ENCODE measurements around the gene SYCE3. TPM values are rescaled to one million over a fixed set of nuclear protein-coding genes. Genes with fewer than 3 reads are reported as not detected.

The SYCE3 gene
- total and polyA plus RNA-seq, 2 experiments from 2014 or later, result not detected

DNA sequence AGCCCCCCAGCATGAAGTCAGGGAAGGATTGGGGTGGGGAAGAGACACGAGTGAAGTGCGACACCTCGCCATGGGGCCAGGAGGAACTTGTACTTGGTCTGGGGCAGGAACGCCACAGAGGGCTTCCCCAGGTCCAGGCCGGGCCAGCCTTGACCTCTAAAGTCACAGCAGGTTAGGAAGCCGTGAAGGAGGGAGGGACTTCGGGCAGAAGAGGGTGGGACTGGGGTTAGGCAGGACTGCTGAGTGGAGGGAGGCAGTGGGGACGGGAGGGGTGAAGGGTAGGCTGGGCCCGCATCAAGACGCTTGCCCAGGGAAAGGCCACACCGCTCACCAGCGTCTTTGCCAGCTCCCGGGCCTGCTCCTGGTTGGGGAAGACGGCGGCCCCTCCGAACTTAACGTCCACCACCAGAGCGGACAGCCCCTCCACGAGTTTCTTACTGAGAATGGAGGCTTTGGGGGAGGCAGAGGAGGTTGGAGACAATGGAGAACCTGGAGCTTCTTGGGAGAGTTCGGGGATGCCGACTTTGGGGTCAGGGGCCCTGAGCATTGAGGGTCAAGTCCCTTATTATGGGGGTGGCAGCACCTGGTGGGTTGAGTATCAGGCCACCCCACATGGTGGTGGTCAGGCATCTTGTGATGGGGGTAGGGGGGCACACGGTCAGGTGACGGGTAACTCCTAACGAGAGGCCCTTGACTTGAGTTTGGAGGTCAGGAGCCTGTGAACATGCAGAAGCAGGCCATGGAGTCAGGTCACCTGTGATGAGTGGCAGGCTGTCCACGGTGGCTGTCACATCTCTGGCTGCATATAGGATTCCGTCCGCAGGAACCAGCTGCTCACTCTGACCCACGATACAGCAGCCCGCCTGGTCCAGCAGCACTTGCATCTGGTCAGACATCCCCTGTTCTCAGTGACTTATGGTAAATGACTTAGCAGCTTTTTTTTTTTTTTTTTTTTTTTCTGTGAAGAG, 35.6 kb downstream of the SYCE3 start:
- peaks cover 56% of the 10 kb centered on the region for H3K27me3 ChIP-seq (ENCODE audit: insufficient read depth)
- peaks cover 4% of the 10 kb centered on the region; the same call in 1 of the 2 replicates for H3K4me1 ChIP-seq (ENCODE audit: insufficient read depth)
- Mint-ChIP-seq H3K4me3 (peak overlapping the region; percentile 68), H3K9me3 (peaks cover 4% of the 10 kb centered on the region; the same call in 2 of the 3 replicates), H3K36me3 (ENCODE audit: low read depth) (peaks cover 9% of the 10 kb centered on the region), H3K27ac (no peak overlapping the region), H3K27me3 (ENCODE audit: insufficient read depth, low read depth, poor library complexity) (peaks cover 57% of the 10 kb centered on the region), H3K4me1 (peaks cover 11% of the 10 kb centered on the region)
- H3K4me3 ChIP-seq, result peak overlapping the region; percentile 84
- no peaks in the 10 kb centered on the region; the same call in 1 of the 2 replicates for H4K20me1 ChIP-seq (replicated peaks; ENCODE audit: insufficient read depth)
- no peak overlapping the region for H3K27ac ChIP-seq (ENCODE audit: low read depth)
- H3K36me3 ChIP-seq (ENCODE audit: insufficient read depth), result no peaks in the 10 kb centered on the region
- H3K4me2 ChIP-seq, result peak overlapping the region; percentile 94
- TF ChIP-seq POLR2AphosphoS5 (IDR thresholded peaks at IDR 0.05; ENCODE audit: low read depth) (peak; percentile 42; the same call in 1 of the 2 replicates), EZH2phosphoT487 (IDR thresholded peaks at IDR 0.05; ENCODE audit: unreplicated experiment) (no peak)
- H2AFZ ChIP-seq, result no peak overlapping the region
- peak; percentile 67 for DNase-seq (ENCODE audit: low spot score)
- peaks cover 4% of the 10 kb centered on the region for H3F3A ChIP-seq (replicated peaks; ENCODE audit: low read depth)
- peak; percentile 23 for ATAC-seq
- no peaks in the 10 kb centered on the region for H3K79me2 ChIP-seq (replicated peaks; ENCODE audit: insufficient read depth)
- no peaks in the 10 kb centered on the region for H3K9me2 ChIP-seq (ENCODE audit: insufficient read depth)

GRCh38 chr22:50526108-50526833, 36.4 kb downstream of the SYCE3 start:
- H3K79me2 ChIP-seq (replicated peaks; ENCODE audit: insufficient read depth), result no peaks in the 10 kb centered on the region
- peak; percentile 75 for DNase-seq (ENCODE audit: low spot score)
- H2AFZ ChIP-seq, result no peak overlapping the region
- peaks cover 3% of the 10 kb centered on the region; the same call in 1 of the 2 replicates for H3K4me1 ChIP-seq (ENCODE audit: insufficient read depth)
- Mint-ChIP-seq H3K27me3 (ENCODE audit: insufficient read depth, low read depth, poor library complexity) (peaks cover 49% of the 10 kb centered on the region), H3K9me3 (peaks cover 4% of the 10 kb centered on the region; the same call in 2 of the 3 replicates), H3K36me3 (ENCODE audit: low read depth) (peaks cover 9% of the 10 kb centered on the region), H3K4me1 (peaks cover 11% of the 10 kb centered on the region), H3K4me3 (peak overlapping the region; percentile 68), H3K27ac (no peak overlapping the region)
- H3F3A ChIP-seq (replicated peaks; ENCODE audit: low read depth), result peaks cover 4% of the 10 kb centered on the region
- peak overlapping the region; percentile 84 for H3K4me3 ChIP-seq
- peaks cover 47% of the 10 kb centered on the region for H3K27me3 ChIP-seq (ENCODE audit: insufficient read depth)
- no peaks in the 10 kb centered on the region for H3K36me3 ChIP-seq (ENCODE audit: insufficient read depth)
- peak overlapping the region; percentile 94 for H3K4me2 ChIP-seq
- H4K20me1 ChIP-seq (replicated peaks; ENCODE audit: insufficient read depth), result no peaks in the 10 kb centered on the region; the same call in 1 of the 2 replicates
- ATAC-seq, result peak; percentile 25
- no peaks in the 10 kb centered on the region for H3K9me2 ChIP-seq (ENCODE audit: insufficient read depth)
- H3K27ac ChIP-seq (ENCODE audit: low read depth), result no peak overlapping the region
- TF ChIP-seq STAT1 (IDR thresholded peaks at IDR 0.05; ENCODE audit: unreplicated experiment), result no peak
- TF ChIP-seq, protein P1, sequence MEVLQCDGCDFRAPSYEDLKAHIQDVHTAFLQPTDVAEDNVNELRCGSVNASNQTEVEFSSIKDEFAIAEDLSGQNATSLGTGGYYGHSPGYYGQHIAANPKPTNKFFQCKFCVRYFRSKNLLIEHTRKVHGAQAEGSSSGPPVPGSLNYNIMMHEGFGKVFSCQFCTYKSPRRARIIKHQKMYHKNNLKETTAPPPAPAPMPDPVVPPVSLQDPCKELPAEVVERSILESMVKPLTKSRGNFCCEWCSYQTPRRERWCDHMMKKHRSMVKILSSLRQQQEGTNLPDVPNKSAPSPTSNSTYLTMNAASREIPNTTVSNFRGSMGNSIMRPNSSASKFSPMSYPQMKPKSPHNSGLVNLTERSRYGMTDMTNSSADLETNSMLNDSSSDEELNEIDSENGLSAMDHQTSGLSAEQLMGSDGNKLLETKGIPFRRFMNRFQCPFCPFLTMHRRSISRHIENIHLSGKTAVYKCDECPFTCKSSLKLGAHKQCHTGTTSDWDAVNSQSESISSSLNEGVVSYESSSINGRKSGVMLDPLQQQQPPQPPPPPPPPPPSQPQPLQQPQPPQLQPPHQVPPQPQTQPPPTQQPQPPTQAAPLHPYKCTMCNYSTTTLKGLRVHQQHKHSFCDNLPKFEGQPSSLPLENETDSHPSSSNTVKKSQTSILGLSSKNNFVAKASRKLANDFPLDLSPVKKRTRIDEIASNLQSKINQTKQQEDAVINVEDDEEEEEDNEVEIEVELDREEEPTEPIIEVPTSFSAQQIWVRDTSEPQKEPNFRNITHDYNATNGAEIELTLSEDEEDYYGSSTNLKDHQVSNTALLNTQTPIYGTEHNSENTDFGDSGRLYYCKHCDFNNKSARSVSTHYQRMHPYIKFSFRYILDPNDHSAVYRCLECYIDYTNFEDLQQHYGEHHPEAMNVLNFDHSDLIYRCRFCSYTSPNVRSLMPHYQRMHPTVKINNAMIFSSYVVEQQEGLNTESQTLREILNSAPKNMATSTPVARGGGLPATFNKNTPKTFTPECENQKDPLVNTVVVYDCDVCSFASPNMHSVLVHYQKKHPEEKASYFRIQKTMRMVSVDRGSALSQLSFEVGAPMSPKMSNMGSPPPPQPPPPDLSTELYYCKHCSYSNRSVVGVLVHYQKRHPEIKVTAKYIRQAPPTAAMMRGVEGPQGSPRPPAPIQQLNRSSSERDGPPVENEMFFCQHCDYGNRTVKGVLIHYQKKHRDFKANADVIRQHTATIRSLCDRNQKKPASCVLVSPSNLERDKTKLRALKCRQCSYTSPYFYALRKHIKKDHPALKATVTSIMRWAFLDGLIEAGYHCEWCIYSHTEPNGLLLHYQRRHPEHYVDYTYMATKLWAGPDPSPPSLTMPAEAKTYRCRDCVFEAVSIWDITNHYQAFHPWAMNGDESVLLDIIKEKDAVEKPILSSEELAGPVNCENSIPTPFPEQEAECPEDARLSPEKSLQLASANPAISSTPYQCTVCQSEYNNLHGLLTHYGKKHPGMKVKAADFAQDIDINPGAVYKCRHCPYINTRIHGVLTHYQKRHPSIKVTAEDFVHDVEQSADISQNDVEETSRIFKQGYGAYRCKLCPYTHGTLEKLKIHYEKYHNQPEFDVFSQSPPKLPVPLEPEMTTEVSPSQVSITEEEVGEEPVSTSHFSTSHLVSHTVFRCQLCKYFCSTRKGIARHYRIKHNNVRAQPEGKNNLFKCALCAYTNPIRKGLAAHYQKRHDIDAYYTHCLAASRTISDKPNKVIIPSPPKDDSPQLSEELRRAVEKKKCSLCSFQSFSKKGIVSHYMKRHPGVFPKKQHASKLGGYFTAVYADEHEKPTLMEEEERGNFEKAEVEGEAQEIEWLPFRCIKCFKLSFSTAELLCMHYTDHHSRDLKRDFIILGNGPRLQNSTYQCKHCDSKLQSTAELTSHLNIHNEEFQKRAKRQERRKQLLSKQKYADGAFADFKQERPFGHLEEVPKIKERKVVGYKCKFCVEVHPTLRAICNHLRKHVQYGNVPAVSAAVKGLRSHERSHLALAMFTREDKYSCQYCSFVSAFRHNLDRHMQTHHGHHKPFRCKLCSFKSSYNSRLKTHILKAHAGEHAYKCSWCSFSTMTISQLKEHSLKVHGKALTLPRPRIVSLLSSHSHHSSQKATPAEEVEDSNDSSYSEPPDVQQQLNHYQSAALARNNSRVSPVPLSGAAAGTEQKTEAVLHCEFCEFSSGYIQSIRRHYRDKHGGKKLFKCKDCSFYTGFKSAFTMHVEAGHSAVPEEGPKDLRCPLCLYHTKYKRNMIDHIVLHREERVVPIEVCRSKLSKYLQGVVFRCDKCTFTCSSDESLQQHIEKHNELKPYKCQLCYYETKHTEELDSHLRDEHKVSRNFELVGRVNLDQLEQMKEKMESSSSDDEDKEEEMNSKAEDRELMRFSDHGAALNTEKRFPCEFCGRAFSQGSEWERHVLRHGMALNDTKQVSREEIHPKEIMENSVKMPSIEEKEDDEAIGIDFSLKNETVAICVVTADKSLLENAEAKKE (CRISPR knock-in tag; IDR thresholded peaks at IDR 0.05), result no peak
- TF ChIP-seq, protein P2, sequence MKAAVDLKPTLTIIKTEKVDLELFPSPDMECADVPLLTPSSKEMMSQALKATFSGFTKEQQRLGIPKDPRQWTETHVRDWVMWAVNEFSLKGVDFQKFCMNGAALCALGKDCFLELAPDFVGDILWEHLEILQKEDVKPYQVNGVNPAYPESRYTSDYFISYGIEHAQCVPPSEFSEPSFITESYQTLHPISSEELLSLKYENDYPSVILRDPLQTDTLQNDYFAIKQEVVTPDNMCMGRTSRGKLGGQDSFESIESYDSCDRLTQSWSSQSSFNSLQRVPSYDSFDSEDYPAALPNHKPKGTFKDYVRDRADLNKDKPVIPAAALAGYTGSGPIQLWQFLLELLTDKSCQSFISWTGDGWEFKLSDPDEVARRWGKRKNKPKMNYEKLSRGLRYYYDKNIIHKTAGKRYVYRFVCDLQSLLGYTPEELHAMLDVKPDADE (IDR thresholded peaks at IDR 0.05), result peak; percentile 2; the same call in 1 of the 2 replicates
- peak; percentile 26 to 46 for TF ChIP-seq CTCF (conservative IDR thresholded peaks at IDR 0.05; ENCODE audit: low read depth in 2 of 2)

Data from GM23338 (cell line).